22Rv1 (cell line): ENCODE data around the gene TNK1.

Source experiments
- H3K27ac ChIP-seq: fragments of 450-650 bp; 2 replicates; pipeline ENCODE4 v1.5.1; 2017
- CTCF ChIP-seq: fragments of 450-650 bp; IDR thresholded peaks from 2 replicates; pipeline ENCODE4 v1.5.1; 2017; ENCODE audit warnings: mild to moderate bottlenecking
- ZFX ChIP-seq: fragments of 450-650 bp; IDR thresholded peaks from 2 replicates; pipeline ENCODE4 v1.6.1; 2017; ENCODE audit warnings: antibody characterized with exemption, borderline replicate concordance

The TNK1 gene

GRCh38 chr17:7394452-7395191 is 13.7 kb downstream of the TNK1 start, which contains the start of gene PLSCR3:
Gene PLSCR3, minus strand, starts transcription at chr17:7394525. Its CDS starts 415 bp downstream, at chr17:7394110.
- TF ChIP-seq ZFX (no peak), CTCF (peak; percentile 39)
- H3K27ac ChIP-seq = peak within 1 kb of the TSS; percentile 95

DNA sequence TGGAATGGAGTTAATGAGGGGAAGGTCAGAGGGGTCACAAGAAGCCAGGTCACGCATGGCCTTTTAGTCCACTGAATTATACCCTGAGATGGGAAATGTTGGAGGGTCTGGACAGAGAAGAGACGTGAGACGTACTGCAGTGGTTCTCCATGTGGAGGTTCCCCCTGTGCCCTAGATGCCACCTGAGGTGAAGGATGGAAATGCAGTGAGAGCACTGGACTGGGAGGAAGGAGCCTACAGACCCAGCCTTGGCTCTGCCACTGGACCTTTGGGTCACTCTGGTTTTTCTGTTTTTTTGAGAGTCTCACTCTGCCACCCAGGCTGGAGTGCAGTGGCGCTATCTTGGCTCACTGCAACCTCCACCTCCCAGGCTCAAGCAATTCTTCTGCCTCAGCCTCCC is 15.3 kb downstream of the TNK1 start:
- H3K27ac ChIP-seq = no peak overlapping the region
- TF ChIP-seq CTCF (no peak), ZFX (no peak)

DNA sequence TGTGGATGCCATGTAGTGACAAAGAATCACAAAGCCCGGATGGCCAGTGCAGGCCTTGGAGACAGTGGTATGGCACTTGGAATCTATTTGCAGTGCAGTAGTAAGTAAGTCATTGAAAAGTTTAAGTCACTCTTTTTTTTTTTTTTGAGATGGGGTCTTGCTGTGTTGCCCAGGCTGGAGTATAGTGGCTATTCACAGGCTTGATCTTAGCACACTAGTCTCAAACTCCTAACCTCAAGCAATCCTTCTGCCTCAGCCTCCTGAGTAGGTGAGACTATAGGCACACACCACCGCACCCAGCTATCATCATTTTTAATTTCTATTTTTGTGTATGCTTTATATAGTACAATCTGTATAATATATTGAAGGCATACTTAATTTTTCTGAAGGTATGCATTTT is 17.7 kb downstream of the TNK1 start:
- no peak overlapping the region for H3K27ac ChIP-seq
- TF ChIP-seq ZFX = no peak
- no peak for TF ChIP-seq CTCF

DNA sequence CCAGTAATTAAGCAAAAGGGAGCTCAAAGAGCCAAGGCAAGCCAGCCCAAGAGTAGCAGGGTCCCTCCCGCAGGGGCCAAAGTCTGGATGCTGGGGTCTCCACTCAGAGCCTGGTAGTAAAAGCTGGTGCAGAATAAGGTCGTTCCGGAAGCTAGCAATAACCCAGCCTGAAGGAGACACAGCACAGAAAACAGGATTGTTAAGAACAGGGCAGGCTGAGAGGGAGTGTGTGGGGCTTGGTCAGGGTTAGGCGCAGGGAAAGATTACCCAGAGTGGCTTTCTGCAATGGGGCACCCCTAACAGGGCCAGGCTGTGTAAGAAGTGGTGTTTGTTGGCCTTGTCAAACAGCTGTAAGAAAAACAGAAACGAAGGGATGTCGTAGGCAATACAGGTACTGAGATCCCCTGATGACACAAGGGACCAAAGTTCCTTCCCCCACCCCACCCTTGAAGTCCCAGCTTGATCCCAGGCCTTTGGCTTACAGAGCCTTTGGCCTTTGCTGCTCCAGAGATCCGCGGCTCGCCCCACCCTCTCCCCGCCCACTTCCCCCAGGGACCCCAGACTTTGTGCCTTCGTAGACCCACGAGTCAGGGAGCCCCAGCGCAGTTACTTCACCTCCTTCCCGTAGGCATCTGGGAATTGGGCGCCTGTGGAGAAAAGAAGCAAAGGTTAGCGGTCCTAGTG is 22.3 kb downstream of the TNK1 start:
- TF ChIP-seq CTCF (no peak), ZFX (no peak)
- peak overlapping the region; percentile 87 for H3K27ac ChIP-seq

- peak overlapping the region; percentile 87 for H3K27ac ChIP-seq
- no peak for TF ChIP-seq ZFX
- no peak for TF ChIP-seq CTCF
Measured at GRCh38 chr17:7403727-7403976, 22.8 kb downstream of the TNK1 start.

DNA sequence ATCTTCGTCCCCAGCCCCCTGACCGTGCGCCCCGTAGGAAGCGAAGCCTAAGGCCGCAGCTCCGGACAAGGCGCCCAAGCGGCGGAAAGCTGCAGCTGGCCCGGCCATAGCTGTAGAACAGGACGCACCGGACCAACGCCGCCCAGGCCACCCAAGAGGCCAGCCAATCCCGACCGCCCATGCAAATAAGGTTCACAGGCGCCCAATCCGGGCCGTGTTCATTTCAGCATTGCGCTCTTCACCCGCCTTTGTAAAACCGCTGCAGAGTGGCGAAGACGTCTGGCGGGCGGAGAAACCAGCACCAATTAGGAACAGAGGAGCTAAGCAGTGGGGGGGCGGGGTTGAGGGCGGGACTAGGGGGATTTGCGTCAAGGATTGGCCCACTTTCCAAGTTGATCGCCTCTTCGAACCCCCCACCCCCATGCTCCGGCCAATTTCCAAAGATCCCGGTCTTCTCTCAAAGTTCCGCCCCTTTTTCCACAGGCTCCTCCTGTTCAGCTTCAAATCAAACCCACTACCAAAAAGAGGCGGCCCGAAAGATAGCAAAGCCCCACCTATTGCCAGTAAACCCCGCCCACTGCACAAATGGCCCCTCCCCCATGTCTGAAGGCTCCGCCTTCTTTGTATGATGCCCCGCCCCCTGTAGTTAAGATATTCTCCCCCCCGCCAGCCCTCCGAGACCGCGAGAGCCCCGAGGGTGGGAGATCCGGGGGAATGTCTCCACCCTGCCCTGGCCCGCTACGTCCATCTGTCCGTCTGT is 23.3 kb downstream of the TNK1 start, which contains the start of gene TMEM256:
TMEM256 (minus strand) TSS at position 121 of the 760 bp plus-strand sequence; CDS start at position 108, 13 bp downstream.
- peak within 1 kb of the TSS; percentile 87 for H3K27ac ChIP-seq
- TF ChIP-seq CTCF (no peak), ZFX (no peak)
